SHP77 (cell line): ENCODE data around the gene MACROD1.

ENCODE experiments used
- DNase-seq, 2 experiments: peaks; one replicate each; lab custom pipeline; 2025; lab: John Stamatoyannopoulos, UW

The MACROD1 gene

GRCh38 chr11:64077607-64078006, 88.3 kb downstream of the MACROD1 start:
- no peak for DNase-seq

GRCh38 chr11:64076758-64077157, 89.2 kb downstream of the MACROD1 start:
- no peak for DNase-seq

- no peak for DNase-seq
Measured at GRCh38 chr11:64074239-64074638, 91.7 kb downstream of the MACROD1 start.

GRCh38 chr11:64073542-64073941, 92.4 kb downstream of the MACROD1 start:
- no peak for DNase-seq

GRCh38 chr11:64072871-64073270, 93.0 kb downstream of the MACROD1 start:
- DNase-seq: no peak

GRCh38 chr11:64072403-64072802, 93.5 kb downstream of the MACROD1 start:
- no peak for DNase-seq

- DNase-seq: no peak
Measured at GRCh38 chr11:64071849-64072248, 94.1 kb downstream of the MACROD1 start.

- DNase-seq: no peak
Measured at GRCh38 chr11:64070314-64070681, 95.6 kb downstream of the MACROD1 start.

GRCh38 chr11:64069401-64070313, 96.3 kb downstream of the MACROD1 start:
- DNase-seq: no peak

GRCh38 chr11:64068705-64069400, 97.1 kb downstream of the MACROD1 start:
- DNase-seq: no peak

- DNase-seq: no peak
Measured at GRCh38 chr11:64067230-64067993, 98.5 kb downstream of the MACROD1 start.

GRCh38 chr11:64065712-64066111, 100.2 kb downstream of the MACROD1 start:
- DNase-seq: no peak

GRCh38 chr11:64065141-64065465, 100.8 kb downstream of the MACROD1 start:
- no peak for DNase-seq

- no peak for DNase-seq
Measured at GRCh38 chr11:64064374-64065140, 101.4 kb downstream of the MACROD1 start.

- DNase-seq: no peak
Measured at GRCh38 chr11:64063777-64064176, 102.1 kb downstream of the MACROD1 start.

- no peak for DNase-seq
Measured at GRCh38 chr11:64062185-64063039, 103.5 kb downstream of the MACROD1 start.

- DNase-seq: peak in 1 of 2 experiments; percentile 54
Measured at GRCh38 chr11:64060861-64061444, 105.0 kb downstream of the MACROD1 start.

- DNase-seq: no peak
Measured at GRCh38 chr11:64060263-64060860, 105.6 kb downstream of the MACROD1 start.

GRCh38 chr11:64059339-64060140, 106.4 kb downstream of the MACROD1 start:
- no peak for DNase-seq
